MM.1S (cell line): Measurements from ENCODE around the gene OPALIN.

Experiments used
- DNase-seq: peaks from one replicate; pipeline ENCODE4 v3.0.0-alpha.2; 2015
- H2AFZ ChIP-seq: fragments of 300-600 bp; sonication (generic); 2 replicates; pipeline ENCODE4 v1.6.0; 2016; ENCODE audit warnings: antibody characterized with exemption, low read length
- H3F3A ChIP-seq: fragments of 300-600 bp; sonication (generic); 2 replicates; pipeline ENCODE4 v1.6.1; 2016; ENCODE audit warnings: mild to moderate bottlenecking, antibody characterized with exemption, low read length, moderate library complexity, mixed read lengths; ENCODE audit not compliant: insufficient read depth
- H3K27ac ChIP-seq: fragments of 300-600 bp; sonication (generic); 2 replicates; pipeline ENCODE4 v1.5.1; 2016; ENCODE audit warnings: mild to moderate bottlenecking, low read length
- H3K27me3 ChIP-seq: fragments of 300-600 bp; sonication (generic); replicated peaks from 2 replicates; pipeline ENCODE4 v1.6.0; 2016; ENCODE audit warnings: low read length; ENCODE audit not compliant: insufficient read depth
- H3K36me3 ChIP-seq: fragments of 300-600 bp; sonication (generic); replicated peaks from 2 replicates; pipeline ENCODE4 v1.6.1; 2016; ENCODE audit warnings: mild to moderate bottlenecking, low read length, mixed read lengths; ENCODE audit not compliant: insufficient read depth
- H3K4me1 ChIP-seq: fragments of 300-600 bp; sonication (generic); 2 replicates; pipeline ENCODE4 v1.6.1; 2016; ENCODE audit warnings: low read length, mixed read lengths
- H3K4me2 ChIP-seq: fragments of 300-600 bp; sonication (generic); 2 replicates; pipeline ENCODE4 v1.6.0; 2016; ENCODE audit warnings: low read depth, low read length
- H3K4me3 ChIP-seq: fragments of 300-600 bp; sonication (generic); 2 replicates; pipeline ENCODE4 v1.5.1; 2016; ENCODE audit warnings: low read length, mixed read lengths
- H3K79me2 ChIP-seq: fragments of 300-600 bp; sonication (generic); 2 replicates; pipeline ENCODE4 v1.6.1; 2016; ENCODE audit warnings: mixed run types, low read length, mixed read lengths
- H3K9ac ChIP-seq: fragments of 300-600 bp; sonication (generic); 2 replicates; pipeline ENCODE4 v1.6.1; 2016; ENCODE audit warnings: low read length, mixed read lengths
- H3K9me2 ChIP-seq: fragments of 300-600 bp; sonication (generic); replicated peaks from 2 replicates; pipeline ENCODE4 v1.6.1; 2016; ENCODE audit warnings: mild to moderate bottlenecking, low read length, mixed read lengths; ENCODE audit not compliant: insufficient read depth
- H3K9me3 ChIP-seq: fragments of 300-600 bp; sonication (generic); replicated peaks from 2 replicates; pipeline ENCODE4 v1.6.1; 2016; ENCODE audit warnings: mild to moderate bottlenecking, low read length, mixed read lengths; ENCODE audit not compliant: insufficient read depth
- H4K20me1 ChIP-seq: fragments of 300-600 bp; sonication (generic); 2 replicates; pipeline ENCODE4 v1.6.1; 2016; ENCODE audit warnings: mild to moderate bottlenecking, low read length, moderate library complexity, mixed read lengths; ENCODE audit not compliant: insufficient read depth
- CTCF ChIP-seq: fragments of 300-600 bp; sonication (generic); IDR thresholded peaks from 2 replicates; pipeline ENCODE4 v1.5.1; 2016; ENCODE audit warnings: antibody characterized with exemption, low read length, mixed read lengths
- EZH2 ChIP-seq: fragments of 300-600 bp; sonication (generic); optimal IDR thresholded peaks from 2 replicates; pipeline ENCODE3; 2017; ENCODE audit warnings: low read depth, mild to moderate bottlenecking, antibody characterized with exemption, low read length, mixed read lengths
- EZH2phosphoT487 ChIP-seq: fragments of 300-600 bp; sonication (generic); IDR thresholded peaks from 2 replicates; pipeline ENCODE4 v1.6.1; 2018; ENCODE audit warnings: antibody characterized with exemption, low read length

OPALIN gene

GRCh38 chr10:96368971-96369370, 10.2 kb upstream of the OPALIN start:
- no peak overlapping the region for H2AFZ ChIP-seq
- DNase-seq, result no peak
- H4K20me1 ChIP-seq, result no peaks in the 10 kb centered on the region
- no peaks in the 10 kb centered on the region for H3F3A ChIP-seq
- no peak overlapping the region for H3K4me3 ChIP-seq
- H3K4me2 ChIP-seq, result no peak overlapping the region
- no peak for TF ChIP-seq EZH2
- TF ChIP-seq EZH2phosphoT487, result no peak
- TF ChIP-seq CTCF, result no peak
- H3K9me2 ChIP-seq, result no peaks in the 10 kb centered on the region
- H3K9me3 ChIP-seq, result no peaks in the 10 kb centered on the region
- no peak overlapping the region for H3K9ac ChIP-seq
- no peak overlapping the region for H3K27ac ChIP-seq
- no peaks in the 10 kb centered on the region for H3K4me1 ChIP-seq
- no peaks in the 10 kb centered on the region for H3K79me2 ChIP-seq
- peaks cover 16% of the 10 kb centered on the region; the same call in 1 of the 2 replicates for H3K27me3 ChIP-seq
- H3K36me3 ChIP-seq, result no peaks in the 10 kb centered on the region

- Histone ChIP-seq H3K27me3 (peaks cover 7% of the 10 kb centered on the region; the same call in 1 of the 2 replicates), H3K27ac (no peak overlapping the region), H3K4me3 (no peak overlapping the region), H3K9me3 (no peaks in the 10 kb centered on the region), H3K9me2 (no peaks in the 10 kb centered on the region), H3F3A (no peaks in the 10 kb centered on the region), H3K4me2 (no peak overlapping the region), H3K79me2 (no peaks in the 10 kb centered on the region), H3K9ac (no peak overlapping the region), H3K4me1 (no peaks in the 10 kb centered on the region), H2AFZ (no peak overlapping the region), H4K20me1 (no peaks in the 10 kb centered on the region), H3K36me3 (no peaks in the 10 kb centered on the region)
- DNase-seq, result no peak
- no peak for TF ChIP-seq CTCF
- TF ChIP-seq EZH2, result no peak
- TF ChIP-seq EZH2phosphoT487, result no peak
These were observed 8.7 kb upstream of the OPALIN start for GRCh38 chr10:96367470-96367869.

GRCh38 chr10:96366508-96366907, 7.7 kb upstream of the OPALIN start:
- Histone ChIP-seq H4K20me1 (no peaks in the 10 kb centered on the region), H2AFZ (no peak overlapping the region), H3K9me2 (no peaks in the 10 kb centered on the region), H3K9me3 (no peaks in the 10 kb centered on the region), H3K27me3 (no peaks in the 10 kb centered on the region), H3K4me1 (no peaks in the 10 kb centered on the region), H3K9ac (no peak overlapping the region), H3K79me2 (no peaks in the 10 kb centered on the region), H3K4me3 (no peak overlapping the region), H3K36me3 (no peaks in the 10 kb centered on the region), H3K27ac (no peak overlapping the region), H3K4me2 (no peak overlapping the region), H3F3A (no peaks in the 10 kb centered on the region)
- DNase-seq, result no peak
- no peak for TF ChIP-seq CTCF

- Histone ChIP-seq H3K9ac (no peak overlapping the region), H2AFZ (no peak overlapping the region), H3K4me1 (no peaks in the 10 kb centered on the region), H3K27me3 (no peaks in the 10 kb centered on the region), H4K20me1 (no peaks in the 10 kb centered on the region), H3F3A (no peaks in the 10 kb centered on the region), H3K4me3 (no peak overlapping the region), H3K4me2 (no peak overlapping the region), H3K27ac (no peak overlapping the region), H3K9me3 (no peaks in the 10 kb centered on the region), H3K79me2 (no peaks in the 10 kb centered on the region), H3K36me3 (no peaks in the 10 kb centered on the region), H3K9me2 (no peaks in the 10 kb centered on the region)
- TF ChIP-seq EZH2, result no peak
- no peak for DNase-seq
These were observed 6.8 kb upstream of the OPALIN start for GRCh38 chr10:96365571-96365970.
